ENCODE results near the gene FGFR3. TPM values are rescaled to one million over a fixed set of nuclear protein-coding genes. Genes with fewer than 3 reads are reported as not detected.

Gene FGFR3
- total and polyA plus RNA-seq, 9 of the 15 experiments (the other 6 are each of a cell fraction or from before 2014, with no cell fraction given) = 1.2 to 60.4 (median 12.7) TPM

DNA sequence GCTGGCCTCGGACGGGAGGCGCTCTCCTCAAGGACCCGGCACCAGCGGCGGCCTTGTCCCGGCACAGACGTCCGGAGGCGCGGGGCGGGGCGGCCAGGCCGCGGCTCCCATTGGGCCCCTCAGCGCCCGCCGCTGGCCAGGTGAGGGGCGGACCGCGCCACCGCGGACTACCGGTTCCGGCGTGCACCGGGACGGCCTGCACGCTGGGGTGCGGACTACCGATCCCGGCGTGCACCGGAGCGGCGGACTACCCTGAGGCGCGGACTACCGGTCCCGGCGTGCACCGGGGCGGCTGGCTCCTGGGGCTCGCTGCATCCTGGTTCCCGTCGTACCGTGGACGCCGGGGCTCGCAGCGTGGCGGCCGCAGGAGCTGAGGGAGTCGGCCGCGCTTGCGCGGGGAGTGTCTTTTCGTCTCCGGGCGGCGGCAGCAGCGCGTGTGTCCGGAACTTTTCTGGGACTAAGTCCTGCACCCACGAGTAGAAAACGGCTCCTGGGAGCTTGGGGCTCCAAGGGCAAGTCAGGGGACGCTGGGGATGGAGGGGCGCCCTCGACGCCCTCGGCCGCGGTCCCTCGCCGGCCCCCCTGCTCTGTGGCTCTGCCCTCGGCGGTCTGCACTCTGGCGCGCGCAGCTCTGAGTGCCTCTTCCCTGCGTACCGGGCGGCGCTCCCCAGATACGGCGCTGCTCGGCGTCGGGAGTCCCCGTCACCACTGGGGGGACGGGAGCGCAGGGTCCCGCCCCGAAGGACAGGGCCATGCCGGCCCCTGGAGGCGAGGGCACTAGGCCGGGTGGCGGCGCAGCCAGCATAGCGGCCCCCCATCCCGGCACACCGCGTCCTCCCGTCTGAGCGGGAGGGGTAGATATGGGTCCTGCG, 63.2 kb downstream of the FGFR3 start, which contains the start of gene LETM1 (continued):
- TF ChIP-seq, protein P1, sequence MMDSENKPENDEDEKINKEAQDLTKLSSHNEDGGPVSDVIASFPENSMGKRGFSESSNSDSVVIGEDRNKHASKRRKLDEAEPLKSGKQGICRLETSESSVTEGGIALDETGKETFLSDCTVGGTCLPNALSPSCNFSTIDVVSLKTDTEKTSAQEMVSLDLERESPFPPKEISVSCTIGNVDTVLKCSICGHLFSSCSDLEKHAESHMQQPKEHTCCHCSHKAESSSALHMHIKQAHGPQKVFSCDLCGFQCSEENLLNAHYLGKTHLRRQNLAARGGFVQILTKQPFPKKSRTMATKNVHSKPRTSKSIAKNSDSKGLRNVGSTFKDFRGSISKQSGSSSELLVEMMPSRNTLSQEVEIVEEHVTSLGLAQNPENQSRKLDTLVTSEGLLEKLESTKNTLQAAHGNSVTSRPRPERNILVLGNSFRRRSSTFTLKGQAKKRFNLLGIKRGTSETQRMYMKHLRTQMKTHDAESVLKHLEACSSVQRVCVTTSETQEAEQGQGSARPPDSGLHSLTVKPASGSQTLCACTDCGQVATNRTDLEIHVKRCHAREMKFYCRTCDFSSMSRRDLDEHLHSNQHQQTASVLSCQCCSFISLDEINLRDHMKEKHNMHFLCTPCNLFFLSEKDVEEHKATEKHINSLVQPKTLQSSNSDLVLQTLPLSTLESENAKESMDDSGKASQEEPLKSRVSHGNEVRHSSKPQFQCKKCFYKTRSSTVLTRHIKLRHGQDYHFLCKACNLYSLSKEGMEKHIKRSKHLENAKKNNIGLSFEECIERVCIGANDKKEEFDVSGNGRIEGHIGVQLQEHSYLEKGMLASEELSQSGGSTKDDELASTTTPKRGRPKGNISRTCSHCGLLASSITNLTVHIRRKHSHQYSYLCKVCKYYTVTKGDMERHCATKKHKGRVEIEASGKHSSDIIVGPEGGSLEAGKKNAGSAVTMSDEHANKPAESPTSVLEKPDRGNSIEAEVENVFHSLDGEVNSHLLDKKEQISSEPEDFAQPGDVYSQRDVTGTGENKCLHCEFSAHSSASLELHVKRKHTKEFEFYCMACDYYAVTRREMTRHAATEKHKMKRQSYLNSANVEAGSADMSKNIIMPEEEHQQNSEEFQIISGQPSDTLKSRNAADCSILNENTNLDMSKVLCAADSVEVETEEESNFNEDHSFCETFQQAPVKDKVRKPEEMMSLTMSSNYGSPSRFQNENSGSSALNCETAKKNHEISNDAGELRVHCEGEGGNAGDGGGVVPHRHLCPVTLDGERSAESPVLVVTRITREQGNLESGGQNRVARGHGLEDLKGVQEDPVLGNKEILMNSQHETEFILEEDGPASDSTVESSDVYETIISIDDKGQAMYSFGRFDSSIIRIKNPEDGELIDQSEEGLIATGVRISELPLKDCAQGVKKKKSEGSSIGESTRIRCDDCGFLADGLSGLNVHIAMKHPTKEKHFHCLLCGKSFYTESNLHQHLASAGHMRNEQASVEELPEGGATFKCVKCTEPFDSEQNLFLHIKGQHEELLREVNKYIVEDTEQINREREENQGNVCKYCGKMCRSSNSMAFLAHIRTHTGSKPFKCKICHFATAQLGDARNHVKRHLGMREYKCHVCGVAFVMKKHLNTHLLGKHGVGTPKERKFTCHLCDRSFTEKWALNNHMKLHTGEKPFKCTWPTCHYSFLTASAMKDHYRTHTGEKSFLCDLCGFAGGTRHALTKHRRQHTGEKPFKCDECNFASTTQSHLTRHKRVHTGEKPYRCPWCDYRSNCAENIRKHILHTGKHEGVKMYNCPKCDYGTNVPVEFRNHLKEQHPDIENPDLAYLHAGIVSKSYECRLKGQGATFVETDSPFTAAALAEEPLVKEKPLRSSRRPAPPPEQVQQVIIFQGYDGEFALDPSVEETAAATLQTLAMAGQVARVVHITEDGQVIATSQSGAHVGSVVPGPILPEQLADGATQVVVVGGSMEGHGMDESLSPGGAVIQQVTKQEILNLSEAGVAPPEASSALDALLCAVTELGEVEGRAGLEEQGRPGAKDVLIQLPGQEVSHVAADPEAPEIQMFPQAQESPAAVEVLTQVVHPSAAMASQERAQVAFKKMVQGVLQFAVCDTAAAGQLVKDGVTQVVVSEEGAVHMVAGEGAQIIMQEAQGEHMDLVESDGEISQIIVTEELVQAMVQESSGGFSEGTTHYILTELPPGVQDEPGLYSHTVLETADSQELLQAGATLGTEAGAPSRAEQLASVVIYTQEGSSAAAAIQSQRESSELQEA (IDR thresholded peaks at IDR 0.05; ENCODE audit: low read depth) = no peak
- TF ChIP-seq ZFX (CRISPR knock-in tag; IDR thresholded peaks at IDR 0.05) (peak; percentile 62), SIN3B (IDR thresholded peaks at IDR 0.05; ENCODE audit: low read depth) (peak; percentile 7; the same call in 1 of the 2 replicates), ZNF311 (CRISPR knock-in tag; IDR thresholded peaks at IDR 0.05) (no peak), ZNF785 (CRISPR knock-in tag; IDR thresholded peaks at IDR 0.05) (no peak), E4F1 (CRISPR knock-in tag; IDR thresholded peaks at IDR 0.05; ENCODE audit: borderline replicate concordance) (no peak), CCAR2 (IDR thresholded peaks at IDR 0.05; ENCODE audit: low read depth, low read length) (no peak), KLF13 (tag; IDR thresholded peaks at IDR 0.05; ENCODE audit: borderline replicate concordance, low read depth) (peak; percentile 54; the same call in 1 of the 2 replicates), SNRNP70 (optimal IDR thresholded peaks at IDR 0.05; ENCODE audit: low read depth, low read length) (no peak)
- TF ChIP-seq, protein P2, sequence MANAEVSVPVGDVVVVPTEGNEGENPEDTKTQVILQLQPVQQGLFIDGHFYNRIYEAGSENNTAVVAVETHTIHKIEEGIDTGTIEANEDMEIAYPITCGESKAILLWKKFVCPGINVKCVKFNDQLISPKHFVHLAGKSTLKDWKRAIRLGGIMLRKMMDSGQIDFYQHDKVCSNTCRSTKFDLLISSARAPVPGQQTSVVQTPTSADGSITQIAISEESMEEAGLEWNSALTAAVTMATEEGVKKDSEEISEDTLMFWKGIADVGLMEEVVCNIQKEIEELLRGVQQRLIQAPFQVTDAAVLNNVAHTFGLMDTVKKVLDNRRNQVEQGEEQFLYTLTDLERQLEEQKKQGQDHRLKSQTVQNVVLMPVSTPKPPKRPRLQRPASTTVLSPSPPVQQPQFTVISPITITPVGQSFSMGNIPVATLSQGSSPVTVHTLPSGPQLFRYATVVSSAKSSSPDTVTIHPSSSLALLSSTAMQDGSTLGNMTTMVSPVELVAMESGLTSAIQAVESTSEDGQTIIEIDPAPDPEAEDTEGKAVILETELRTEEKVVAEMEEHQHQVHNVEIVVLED (CRISPR knock-in tag; IDR thresholded peaks at IDR 0.05) = peak; percentile 87
- TF ChIP-seq, protein P3, sequence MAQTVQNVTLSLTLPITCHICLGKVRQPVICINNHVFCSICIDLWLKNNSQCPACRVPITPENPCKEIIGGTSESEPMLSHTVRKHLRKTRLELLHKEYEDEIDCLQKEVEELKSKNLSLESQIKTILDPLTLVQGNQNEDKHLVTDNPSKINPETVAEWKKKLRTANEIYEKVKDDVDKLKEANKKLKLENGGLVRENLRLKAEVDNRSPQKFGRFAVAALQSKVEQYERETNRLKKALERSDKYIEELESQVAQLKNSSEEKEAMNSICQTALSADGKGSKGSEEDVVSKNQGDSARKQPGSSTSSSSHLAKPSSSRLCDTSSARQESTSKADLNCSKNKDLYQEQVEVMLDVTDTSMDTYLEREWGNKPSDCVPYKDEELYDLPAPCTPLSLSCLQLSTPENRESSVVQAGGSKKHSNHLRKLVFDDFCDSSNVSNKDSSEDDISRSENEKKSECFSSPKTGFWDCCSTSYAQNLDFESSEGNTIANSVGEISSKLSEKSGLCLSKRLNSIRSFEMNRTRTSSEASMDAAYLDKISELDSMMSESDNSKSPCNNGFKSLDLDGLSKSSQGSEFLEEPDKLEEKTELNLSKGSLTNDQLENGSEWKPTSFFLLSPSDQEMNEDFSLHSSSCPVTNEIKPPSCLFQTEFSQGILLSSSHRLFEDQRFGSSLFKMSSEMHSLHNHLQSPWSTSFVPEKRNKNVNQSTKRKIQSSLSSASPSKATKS (CRISPR knock-in tag; IDR thresholded peaks at IDR 0.05) = no peak
